ENCODE measurements around the gene CELSR2. TPM values are rescaled to one million over a fixed set of nuclear protein-coding genes. Genes with fewer than 3 reads are reported as not detected.

The CELSR2 gene
- total RNA-seq, 2 experiments from 2014 or later = 6.9 to 12.5 TPM

DNA sequence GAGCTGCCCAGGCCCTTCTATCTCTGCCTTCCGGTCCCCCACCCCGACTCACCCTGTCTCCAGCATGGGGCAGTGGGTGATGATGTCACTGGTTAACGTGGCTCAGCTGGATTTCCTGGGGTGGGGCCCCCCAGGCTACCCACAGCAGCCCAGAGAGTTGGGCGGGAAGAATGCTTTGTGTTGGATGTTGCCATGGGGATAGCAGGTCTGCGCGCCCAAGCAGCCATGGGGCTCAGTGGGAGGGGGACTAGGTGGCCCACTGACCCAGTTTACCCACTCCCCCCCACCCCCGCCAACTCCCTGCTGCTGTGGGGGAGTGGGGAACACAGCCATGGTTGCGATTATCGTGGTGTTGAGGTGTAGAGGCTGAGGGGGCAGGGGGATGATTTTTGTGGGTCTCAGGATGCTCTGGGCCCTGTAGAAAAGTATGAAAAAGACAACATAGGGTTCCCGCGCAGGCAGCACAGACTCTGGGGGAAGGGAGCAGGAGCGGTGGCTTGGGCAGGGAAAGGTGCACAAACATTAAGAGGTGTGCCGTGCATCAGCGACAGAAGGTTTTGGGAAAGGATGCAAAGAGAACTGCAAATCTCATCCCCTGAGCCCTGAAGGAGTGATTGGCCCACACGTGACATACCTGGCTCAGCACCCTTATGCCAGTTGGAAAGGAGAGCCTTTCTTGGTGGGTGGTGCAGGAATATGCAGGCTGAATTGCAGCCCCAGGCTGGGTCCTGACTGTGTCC, 8.5 kb downstream of the CELSR2 start:
- CTCF ChIA-PET (ENCODE audit: unreplicated experiment) = no interaction called here

DNA sequence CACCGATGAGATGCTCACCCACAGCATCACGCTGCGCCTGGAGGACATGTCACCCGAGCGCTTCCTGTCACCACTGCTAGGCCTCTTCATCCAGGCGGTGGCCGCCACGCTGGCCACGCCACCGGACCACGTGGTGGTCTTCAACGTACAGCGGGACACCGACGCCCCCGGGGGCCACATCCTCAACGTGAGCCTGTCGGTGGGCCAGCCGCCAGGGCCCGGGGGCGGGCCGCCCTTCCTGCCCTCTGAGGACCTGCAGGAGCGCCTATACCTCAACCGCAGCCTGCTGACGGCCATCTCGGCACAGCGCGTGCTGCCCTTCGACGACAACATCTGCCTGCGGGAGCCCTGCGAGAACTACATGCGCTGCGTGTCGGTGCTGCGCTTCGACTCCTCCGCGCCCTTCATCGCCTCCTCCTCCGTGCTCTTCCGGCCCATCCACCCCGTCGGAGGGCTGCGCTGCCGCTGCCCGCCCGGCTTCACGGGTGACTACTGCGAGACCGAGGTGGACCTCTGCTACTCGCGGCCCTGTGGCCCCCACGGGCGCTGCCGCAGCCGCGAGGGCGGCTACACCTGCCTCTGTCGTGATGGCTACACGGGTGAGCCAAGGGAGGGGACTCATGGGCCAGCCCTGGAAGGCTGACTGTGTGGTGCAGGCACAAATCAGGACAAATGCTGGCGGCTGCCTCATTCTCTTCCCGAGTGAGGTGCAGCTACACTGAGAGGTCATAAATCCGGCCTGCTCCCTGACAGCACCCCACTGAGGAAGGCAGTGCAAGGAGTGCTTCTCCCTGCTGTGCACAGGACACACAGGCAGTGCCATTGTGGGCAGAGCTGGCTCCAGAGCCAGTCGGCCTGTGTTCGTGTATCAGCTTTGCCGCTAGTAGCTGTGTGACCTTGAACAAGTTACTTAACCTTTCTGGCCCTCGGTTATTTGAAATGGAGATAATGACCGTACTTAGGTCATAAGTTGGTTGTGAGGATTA, 9.4 kb downstream of the CELSR2 start:
- ChIA-PET CTCF (ENCODE audit: unreplicated experiment) (no interaction called here), POLR2A (no interaction called here)
- intact Hi-C loops (cut with micrococcal nuclease; ENCODE audit: unreplicated experiment) = no loop called here
- H4K20me1 ChIP-seq (ENCODE audit: insufficient read depth, low read length) = no peaks in the 10 kb centered on the region
- no peaks in the 10 kb centered on the region for H3K9me2 ChIP-seq (ENCODE audit: insufficient read depth, low read length)
- H3K27ac ChIP-seq (ENCODE audit: low read depth, low read length, poor library complexity, severe bottlenecking) = no peak overlapping the region
- DNase-seq (ENCODE audit: low spot score) = no peak
- no peak overlapping the region for H2AFZ ChIP-seq (ENCODE audit: low read length)
- TF ChIP-seq EZH2phosphoT487 (IDR thresholded peaks at IDR 0.05; ENCODE audit: borderline replicate concordance, low read depth, low read length) = no peak
- TF ChIP-seq, protein P1, sequence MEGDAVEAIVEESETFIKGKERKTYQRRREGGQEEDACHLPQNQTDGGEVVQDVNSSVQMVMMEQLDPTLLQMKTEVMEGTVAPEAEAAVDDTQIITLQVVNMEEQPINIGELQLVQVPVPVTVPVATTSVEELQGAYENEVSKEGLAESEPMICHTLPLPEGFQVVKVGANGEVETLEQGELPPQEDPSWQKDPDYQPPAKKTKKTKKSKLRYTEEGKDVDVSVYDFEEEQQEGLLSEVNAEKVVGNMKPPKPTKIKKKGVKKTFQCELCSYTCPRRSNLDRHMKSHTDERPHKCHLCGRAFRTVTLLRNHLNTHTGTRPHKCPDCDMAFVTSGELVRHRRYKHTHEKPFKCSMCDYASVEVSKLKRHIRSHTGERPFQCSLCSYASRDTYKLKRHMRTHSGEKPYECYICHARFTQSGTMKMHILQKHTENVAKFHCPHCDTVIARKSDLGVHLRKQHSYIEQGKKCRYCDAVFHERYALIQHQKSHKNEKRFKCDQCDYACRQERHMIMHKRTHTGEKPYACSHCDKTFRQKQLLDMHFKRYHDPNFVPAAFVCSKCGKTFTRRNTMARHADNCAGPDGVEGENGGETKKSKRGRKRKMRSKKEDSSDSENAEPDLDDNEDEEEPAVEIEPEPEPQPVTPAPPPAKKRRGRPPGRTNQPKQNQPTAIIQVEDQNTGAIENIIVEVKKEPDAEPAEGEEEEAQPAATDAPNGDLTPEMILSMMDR (conservative IDR thresholded peaks at IDR 0.05; ENCODE audit: low read length) = no peak
- no peak overlapping the region for H3K4me2 ChIP-seq (ENCODE audit: low read length)
- no peaks in the 10 kb centered on the region for H3K79me2 ChIP-seq (ENCODE audit: insufficient read depth, low read depth, low read length)
- no peaks in the 10 kb centered on the region for H3K9me3 ChIP-seq (ENCODE audit: low read length)
- H3K4me3 ChIP-seq (ENCODE audit: low read depth, low read length, poor library complexity, severe bottlenecking) = no peak overlapping the region
- no TSS peak for BruUV-seq (replicated peaks)
- peaks cover 4% of the 10 kb centered on the region; the same call in 1 of the 2 replicates for H3K36me3 ChIP-seq (ENCODE audit: insufficient read depth, low read length)
- H3K4me1 ChIP-seq (ENCODE audit: insufficient read depth, low read length, poor library complexity, severe bottlenecking) = peaks cover 11% of the 10 kb centered on the region

More for the DNA sequence above, 8.5 kb downstream of the CELSR2 start:
- Histone ChIP-seq H3K79me2 (ENCODE audit: insufficient read depth, low read depth, low read length) (no peaks in the 10 kb centered on the region), H4K20me1 (ENCODE audit: insufficient read depth, low read length) (no peaks in the 10 kb centered on the region), H2AFZ (ENCODE audit: low read length) (no peak overlapping the region), H3K4me2 (ENCODE audit: low read length) (no peak overlapping the region), H3K9me3 (ENCODE audit: low read length) (no peaks in the 10 kb centered on the region), H3K36me3 (ENCODE audit: insufficient read depth, low read length) (peaks cover 4% of the 10 kb centered on the region; the same call in 1 of the 2 replicates), H3K27ac (ENCODE audit: low read depth, low read length, poor library complexity, severe bottlenecking) (no peak overlapping the region), H3K4me1 (ENCODE audit: insufficient read depth, low read length, poor library complexity, severe bottlenecking) (peaks cover 19% of the 10 kb centered on the region), H3K4me3 (ENCODE audit: low read depth, low read length, poor library complexity, severe bottlenecking) (no peak overlapping the region), H3K9me2 (ENCODE audit: insufficient read depth, low read length) (no peaks in the 10 kb centered on the region)
- no TSS peak for BruUV-seq (replicated peaks)
- no peak for DNase-seq (ENCODE audit: low spot score)
- TF ChIP-seq, protein P1 (conservative IDR thresholded peaks at IDR 0.05; ENCODE audit: low read length) = no peak
- no peak for TF ChIP-seq EZH2phosphoT487 (IDR thresholded peaks at IDR 0.05; ENCODE audit: borderline replicate concordance, low read depth, low read length)
- intact Hi-C loops (cut with micrococcal nuclease; ENCODE audit: unreplicated experiment) = no loop called here
- POLR2A ChIA-PET = interaction anchor here (0.6 kb wide), 1 partner anchor 84 kb away, joined by 4 read pairs; no protein-coding TSS in a partner anchor

All from OCI-LY7 (cell line).